Transverse colon (tissue), 4 donors: ENCODE data around the gene MAMDC2. TPM values are rescaled to one million over a fixed set of nuclear protein-coding genes. Genes with fewer than 3 reads are reported as not detected.

Source experiments
- DNase-seq: peaks from one replicate; pipeline ENCODE4 v3.0.0-alpha.2; 2019
- H3K27ac ChIP-seq, 4 donors: fragments of 200-600 bp; sonication (generic); 2 replicates each; pipeline ENCODE4 v1.5.1; 2016 to 2018; ENCODE audit warnings: inconsistent platforms in 4 of 4
- H3K27me3 ChIP-seq: fragments of 200-600 bp; sonication (generic); 2 replicates; pipeline ENCODE4 v1.5.1; 2017; ENCODE audit warnings: inconsistent platforms
- H3K36me3 ChIP-seq, 4 donors: fragments of 200-600 bp; sonication (generic); 2 replicates each; pipeline ENCODE4 v1.5.1; 2017 to 2019; ENCODE audit warnings: inconsistent platforms in 4 of 4
- H3K4me1 ChIP-seq, 4 donors: fragments of 200-600 bp; sonication (generic); 2 replicates each; pipeline ENCODE4 v1.5.1; 2017 to 2020; ENCODE audit warnings: inconsistent platforms in 4 of 4
- H3K4me3 ChIP-seq, 4 donors: fragments of 200-600 bp; sonication (generic); 1 replicate in 1 of 4; 2 replicates in 3 of 4; pipeline versions ENCODE4 v1.5.1 to v1.6.1; 2017 to 2019; ENCODE audit warnings: inconsistent platforms in 4 of 4
- H3K9me3 ChIP-seq, 2 donors: fragments of 200-600 bp; sonication (generic); 2 replicates each; pipeline ENCODE4 v1.5.1; 2017 to 2019; ENCODE audit warnings: inconsistent platforms in 2 of 2
- CTCF ChIP-seq, 5 experiments: fragments of 200-600 bp in 3 of 5; fragments of 450-650 bp in 2 of 5; sonication (generic) in 3 of 5; IDR thresholded peaks; 1 replicate in 2 of 5; 2 replicates in 3 of 5; pipeline ENCODE4 v1.5.1; 2016 to 2017; ENCODE audit warnings: antibody characterized with exemption in 5 of 5, inconsistent platforms in 3 of 5, mild to moderate bottlenecking in 2 of 5, moderate library complexity in 1 of 5
- EP300 ChIP-seq: sonication (generic); formaldehyde crosslinking; IDR thresholded peaks from one replicate; pipeline ENCODE4 v1.6.1; 2017; ENCODE audit warnings: antibody characterized with exemption, low read depth
- POLR2A ChIP-seq: fragments of 450-650 bp; IDR thresholded peaks from one replicate; pipeline ENCODE4 v1.6.1; 2016; ENCODE audit warnings: antibody characterized with exemption, mild to moderate bottlenecking, moderate library complexity
- POLR2AphosphoS5 ChIP-seq, 3 donors: sonication (generic); formaldehyde crosslinking; IDR thresholded peaks; one replicate each; pipeline ENCODE4 v1.6.1; 2016; ENCODE audit warnings: antibody characterized with exemption in 3 of 3
- WGBS, 2 donors: methylation state at CpG; one replicate each; pipeline ENCODE4 v1.1.5; 2018; ENCODE audit warnings: low coverage in 1 of 2; 5-methylcytosine and 5-hydroxymethylcytosine counted together
- in situ Hi-C, 4 donors: fragments of 200-750 bp; cut with MboI; loops; one replicate each; pipeline versions ENCODE4 v1.15.0 to v1.15.1; 2017; ENCODE audit warnings: low sequenced_read_pairs in 3 of 4, low pct_ligation_motif_present in 1 of 4, low pct_unique_long_range_greater_than_20kb in 1 of 4
- intact Hi-C: fragments of 100-400 bp; cut with DNase I; formaldehyde crosslinking; loops from one replicate; pipeline ENCODE4 v1.15.1; 2023; ENCODE audit warnings: low total_unique reads
- total RNA-seq, 4 donors: library from RNA; depleted of rRNA; stranded (reverse); fragments of >200 nt; gene quantifications; one replicate each; pipeline ENCODE4 v1.1.0, GENCODE V29; 2016

The MAMDC2 gene
- total RNA-seq, 4 donors from 2014 or later = 7.4 to 40.5 (median 28.9) TPM

- Histone ChIP-seq H3K4me1 (peaks cover 0 to 3% (median 0%) of the 10 kb centered on the region in 4 donors), H3K4me3 (no peak overlapping the region), H3K36me3 (no peaks in the 10 kb centered on the region), H3K9me3 (no peaks in the 10 kb centered on the region), H3K27me3 (no peaks in the 10 kb centered on the region), H3K27ac (no peak overlapping the region)
- in situ Hi-C loops = loop anchor here in 1 of 4 donors (25.0 kb wide), 1 partner anchor 481 kb away; no protein-coding TSS in a partner anchor
- 80 to 83% methylated on average over 1 of the region's 1 CpG for WGBS, 2 donors
- intact Hi-C loops = loop anchor here (10.0 kb wide), 1 partner anchor 474 kb away; no protein-coding TSS in a partner anchor
- TF ChIP-seq CTCF (IDR thresholded peaks at IDR 0.05) (no peak), POLR2A (no peak), EP300 (no peak), POLR2AphosphoS5 (IDR thresholded peaks at IDR 0.05) (no peak)
- DNase-seq = no peak
These were observed 87.6 kb downstream of the MAMDC2 start for GRCh38 chr9:70131296-70131695.

- H3K27me3 ChIP-seq = no peaks in the 10 kb centered on the region
- H3K4me1 ChIP-seq = peaks cover 0 to 3% (median 0%) of the 10 kb centered on the region in 4 donors
- no peak for TF ChIP-seq EP300
- TF ChIP-seq POLR2A = no peak
- TF ChIP-seq POLR2AphosphoS5 (IDR thresholded peaks at IDR 0.05) = no peak
- TF ChIP-seq CTCF (IDR thresholded peaks at IDR 0.05) = no peak
- in situ Hi-C loops (loop anchor here in 1 of 4 donors (25.0 kb wide), 1 partner anchor 479 kb away; no protein-coding TSS in a partner anchor), intact Hi-C loops (loop anchor here (10.0 kb wide), 1 partner anchor 471 kb away; no protein-coding TSS in a partner anchor)
- H3K4me3 ChIP-seq = no peak overlapping the region
- no peaks in the 10 kb centered on the region for H3K9me3 ChIP-seq
- 76 to 78% methylated on average over 2 to 6 of the region's 6 CpGs for WGBS, 2 donors
- DNase-seq = no peak
- no peaks in the 10 kb centered on the region for H3K36me3 ChIP-seq
- peak overlapping the region in 1 of 4 donors; percentile 34 for H3K27ac ChIP-seq
These were observed 89.9 kb downstream of the MAMDC2 start for GRCh38 chr9:70133253-70134208.

- in situ Hi-C loops = loop anchor here in 1 of 4 donors (25.0 kb wide), 1 partner anchor 478 kb away; no protein-coding TSS in a partner anchor
- peak overlapping the region in 2 of 4 donors; percentile 2 to 8 for H3K27ac ChIP-seq
These were observed 90.7 kb downstream of the MAMDC2 start for GRCh38 chr9:70134360-70134759.

More at GRCh38 chr9:70134360-70134759, 90.7 kb downstream of the MAMDC2 start:
- Histone ChIP-seq H3K4me3 (no peak overlapping the region), H3K36me3 (no peaks in the 10 kb centered on the region), H3K27me3 (no peaks in the 10 kb centered on the region), H3K4me1 (peaks cover 0 to 3% (median 0%) of the 10 kb centered on the region in 4 donors), H3K9me3 (no peaks in the 10 kb centered on the region)
- WGBS, 2 donors = 88% methylated on average over 1 of the region's 1 CpG; no CpG with 5 or more reads in 1 of the 2 donors
- intact Hi-C loops = loop anchor here (10.0 kb wide), 1 partner anchor 470 kb away; no protein-coding TSS in a partner anchor
- no peak for DNase-seq
- TF ChIP-seq CTCF (IDR thresholded peaks at IDR 0.05) = no peak
- TF ChIP-seq EP300 = no peak
- no peak for TF ChIP-seq POLR2A
- TF ChIP-seq POLR2AphosphoS5 (IDR thresholded peaks at IDR 0.05) = no peak
